GM13977 (cell line): ENCODE measurements around the gene MAG.

Experiments used
- DNase-seq: peaks from one replicate; pipeline ENCODE4 v3.0.0; 2012; ENCODE audit warnings: low spot score
- in situ Hi-C: fragments of 300-500 bp; cut with MboI; formaldehyde crosslinking; loops from one replicate; pipeline ENCODE4 v1.12.0; 2022; ENCODE audit warnings: low sequenced_read_pairs, low pct_unique_long_range_greater_than_20kb, mixed read lengths, inconsistent platforms; ENCODE audit not compliant: unreplicated experiment
- TF ChIP-seq, protein P1 (sequence below): IDR thresholded peaks from 2 replicates; pipeline ENCODE4 v1.5.1; 2012; ENCODE audit warnings: mild to moderate bottlenecking, control low read depth; ENCODE audit not compliant: insufficient read depth; ENCODE audit errors: extremely low read depth, missing control alignments

Gene MAG

DNA sequence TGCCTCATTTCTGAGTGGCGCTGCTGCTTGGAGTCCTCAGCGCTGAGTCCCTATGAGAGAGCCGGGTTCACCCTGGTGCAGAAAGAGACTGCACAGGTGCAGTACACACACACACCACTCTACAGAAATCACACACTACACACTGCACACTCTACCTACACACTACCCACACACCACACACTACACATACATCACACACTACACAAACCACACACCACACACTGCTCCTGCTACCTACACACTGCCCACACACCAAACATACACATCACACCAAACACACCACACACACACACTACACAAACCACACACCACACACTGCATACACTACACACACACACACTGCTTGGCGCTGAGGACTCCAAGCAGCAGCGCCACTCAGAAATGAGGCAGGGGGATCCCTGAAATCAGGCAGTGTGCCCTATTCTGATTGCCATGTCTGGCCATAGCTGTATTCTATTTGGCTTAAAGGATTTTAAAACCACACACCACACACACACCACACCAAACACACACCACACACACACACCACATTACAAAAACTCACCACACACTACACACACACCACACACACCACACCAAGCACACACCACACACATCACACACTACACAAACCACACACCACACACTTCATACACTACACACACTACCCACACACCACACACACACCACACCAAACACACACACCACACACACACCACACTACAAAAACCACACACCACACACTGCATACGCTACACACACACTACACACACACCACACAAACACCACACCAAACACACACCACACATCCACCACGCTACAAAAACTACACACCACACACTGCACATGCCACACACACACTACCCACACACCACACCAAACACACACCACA lies 4.9 kb downstream of the MAG start:
- TF ChIP-seq, protein P1, sequence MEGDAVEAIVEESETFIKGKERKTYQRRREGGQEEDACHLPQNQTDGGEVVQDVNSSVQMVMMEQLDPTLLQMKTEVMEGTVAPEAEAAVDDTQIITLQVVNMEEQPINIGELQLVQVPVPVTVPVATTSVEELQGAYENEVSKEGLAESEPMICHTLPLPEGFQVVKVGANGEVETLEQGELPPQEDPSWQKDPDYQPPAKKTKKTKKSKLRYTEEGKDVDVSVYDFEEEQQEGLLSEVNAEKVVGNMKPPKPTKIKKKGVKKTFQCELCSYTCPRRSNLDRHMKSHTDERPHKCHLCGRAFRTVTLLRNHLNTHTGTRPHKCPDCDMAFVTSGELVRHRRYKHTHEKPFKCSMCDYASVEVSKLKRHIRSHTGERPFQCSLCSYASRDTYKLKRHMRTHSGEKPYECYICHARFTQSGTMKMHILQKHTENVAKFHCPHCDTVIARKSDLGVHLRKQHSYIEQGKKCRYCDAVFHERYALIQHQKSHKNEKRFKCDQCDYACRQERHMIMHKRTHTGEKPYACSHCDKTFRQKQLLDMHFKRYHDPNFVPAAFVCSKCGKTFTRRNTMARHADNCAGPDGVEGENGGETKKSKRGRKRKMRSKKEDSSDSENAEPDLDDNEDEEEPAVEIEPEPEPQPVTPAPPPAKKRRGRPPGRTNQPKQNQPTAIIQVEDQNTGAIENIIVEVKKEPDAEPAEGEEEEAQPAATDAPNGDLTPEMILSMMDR = no peak
- no peak for DNase-seq
- in situ Hi-C loops = no loop called here

GRCh38 chr19:35297515-35297848 lies 5.5 kb downstream of the MAG start:
- in situ Hi-C loops = no loop called here
- no peak for DNase-seq
- TF ChIP-seq, protein P1 = no peak

DNA sequence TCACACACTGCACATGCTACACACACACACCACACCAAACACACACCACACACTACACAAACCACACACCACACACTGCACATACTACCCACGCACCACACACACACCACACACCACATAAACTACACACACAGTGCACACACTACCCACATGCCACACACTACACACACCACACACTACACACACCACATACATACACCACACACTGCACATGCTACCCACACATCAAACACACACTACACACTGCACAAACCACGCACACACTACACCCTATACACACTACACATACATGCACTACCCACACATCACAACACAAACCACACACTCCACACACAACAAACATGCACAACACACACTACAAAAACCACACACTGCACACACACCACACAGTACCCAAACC lies 6.0 kb downstream of the MAG start:
- DNase-seq = no peak
- in situ Hi-C loops = no loop called here
- TF ChIP-seq, protein P1 = no peak

GRCh38 chr19:35298561-35298972 lies 6.6 kb downstream of the MAG start:
- DNase-seq = no peak
- in situ Hi-C loops = no loop called here
- TF ChIP-seq, protein P1 = no peak

GRCh38 chr19:35299523-35300338 lies 7.8 kb downstream of the MAG start:
- in situ Hi-C loops = no loop called here
- no peak for DNase-seq
- TF ChIP-seq, protein P1 = no peak

DNA sequence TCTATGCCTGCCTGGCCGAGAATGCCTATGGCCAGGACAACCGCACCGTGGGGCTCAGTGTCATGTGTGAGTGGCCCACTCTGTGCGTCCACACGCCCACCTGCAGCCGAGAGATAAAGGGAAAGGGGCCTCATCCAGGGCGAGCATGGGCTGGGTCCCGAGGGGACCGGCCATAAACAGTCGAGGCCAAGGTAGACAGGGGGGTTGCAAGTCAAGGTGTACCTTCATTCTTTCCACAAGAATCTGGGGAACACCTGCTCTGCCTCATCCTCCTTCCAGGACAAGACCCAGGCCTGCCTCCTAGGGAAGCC lies 8.3 kb downstream of the MAG start:
- no peak for DNase-seq
- TF ChIP-seq, protein P1 = no peak
- in situ Hi-C loops = no loop called here
